GM18508 (cell line): ENCODE data around the gene WNK2.

Experiments used
- ATAC-seq: cut with Tn5 transposase; IDR thresholded peaks from one replicate; pipeline ENCODE4 v1.9.1; 2021; ENCODE audit warnings: moderate number of reproducible peaks; ENCODE audit not compliant: insufficient read depth, unreplicated experiment

Gene WNK2

DNA sequence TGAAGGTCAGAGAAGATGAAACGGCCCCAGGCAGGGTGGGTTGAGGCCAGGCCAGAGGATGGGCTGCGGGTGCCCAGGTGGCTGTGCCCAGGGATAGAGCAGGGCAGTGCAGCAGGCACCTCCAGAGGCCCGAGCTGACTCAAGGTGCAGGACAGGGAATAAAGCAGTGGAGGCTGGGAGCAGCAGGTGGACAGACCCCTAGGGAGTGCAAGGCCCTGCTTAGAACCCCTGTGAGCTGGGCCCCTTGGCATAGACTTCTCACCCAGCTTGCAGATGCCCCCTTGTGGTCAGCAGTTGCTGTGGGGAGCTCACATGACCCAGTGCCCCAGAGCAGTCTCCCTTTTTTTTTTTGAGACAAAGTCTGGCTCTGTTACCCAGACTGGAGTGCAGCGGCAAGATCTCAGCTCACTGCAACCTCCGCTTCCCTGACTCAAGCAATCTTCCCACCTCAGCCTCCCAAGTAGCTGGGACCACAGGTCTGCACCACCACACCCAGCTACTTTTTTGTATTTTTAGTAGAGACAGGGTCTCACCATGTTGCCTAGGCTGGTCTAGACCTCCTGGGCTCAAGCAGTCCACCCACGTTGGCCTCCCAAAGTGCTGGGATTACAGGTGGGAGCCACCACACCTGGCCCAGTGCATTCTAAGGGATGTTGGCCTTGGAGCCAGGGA lies 118.8 kb downstream of the WNK2 start:
- no peak for ATAC-seq

DNA sequence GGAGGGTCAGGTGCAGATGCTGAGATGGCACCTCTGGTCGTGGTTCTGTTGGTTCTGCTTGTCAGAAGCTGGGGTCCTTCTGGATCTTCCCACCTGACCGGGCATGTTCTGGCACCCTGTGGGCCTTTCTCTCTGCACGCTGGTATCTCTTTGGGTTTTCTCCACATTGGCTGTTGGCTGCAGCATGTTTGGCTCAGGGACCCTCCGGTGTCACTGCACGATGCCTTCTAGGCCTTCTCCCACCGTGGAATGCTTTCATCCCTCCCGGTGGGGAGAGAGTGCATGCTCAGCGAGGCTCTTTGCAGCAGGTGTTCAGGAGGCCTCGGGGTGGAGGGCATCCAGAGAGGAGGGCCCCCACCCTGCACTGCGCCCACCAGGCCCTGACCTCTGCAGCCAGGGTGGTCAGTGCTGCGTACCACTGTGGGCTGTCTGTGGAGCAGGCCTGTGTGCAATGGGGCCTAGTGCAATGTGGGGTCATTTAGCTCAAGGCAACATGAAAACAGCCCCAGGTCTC lies 119.4 kb downstream of the WNK2 start:
- ATAC-seq, result no peak

DNA sequence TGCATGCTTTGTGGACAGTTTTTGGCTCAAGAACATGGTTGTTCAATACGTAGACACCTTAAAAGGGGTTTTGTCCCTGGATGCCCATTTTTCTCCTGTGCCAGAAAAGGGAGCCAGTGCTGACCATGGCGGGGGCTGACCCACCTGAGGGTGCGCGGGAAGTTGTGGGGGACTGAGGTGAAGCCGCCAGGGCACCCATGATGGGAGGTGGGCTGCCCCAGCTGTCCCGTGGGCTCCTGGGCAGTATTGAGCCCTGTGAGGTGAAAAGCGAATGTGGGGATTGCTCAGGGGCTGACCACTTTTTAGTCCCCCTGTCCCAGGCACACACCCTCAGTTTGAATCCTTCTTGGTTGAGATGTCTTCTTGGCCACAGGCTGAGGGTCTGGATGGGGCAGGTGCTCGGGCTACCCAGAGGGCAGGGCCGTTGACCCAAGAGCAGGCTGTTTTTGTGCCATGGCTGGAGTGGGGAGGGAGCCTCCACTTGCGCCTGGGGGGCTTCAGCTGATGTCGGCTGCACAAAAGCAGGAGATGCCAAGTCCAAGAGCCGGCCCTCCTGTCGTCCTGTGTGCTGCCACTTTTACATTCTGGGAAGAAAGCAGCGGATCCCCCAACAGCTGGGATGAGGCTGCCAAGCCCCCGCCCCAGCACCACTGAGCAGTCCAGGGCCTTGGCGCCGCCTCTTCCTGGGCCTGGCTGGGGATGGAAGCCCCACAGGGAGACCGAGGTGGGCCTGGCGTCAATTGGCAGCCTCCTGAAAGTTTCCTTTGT lies 120.1 kb downstream of the WNK2 start:
- no peak for ATAC-seq

DNA sequence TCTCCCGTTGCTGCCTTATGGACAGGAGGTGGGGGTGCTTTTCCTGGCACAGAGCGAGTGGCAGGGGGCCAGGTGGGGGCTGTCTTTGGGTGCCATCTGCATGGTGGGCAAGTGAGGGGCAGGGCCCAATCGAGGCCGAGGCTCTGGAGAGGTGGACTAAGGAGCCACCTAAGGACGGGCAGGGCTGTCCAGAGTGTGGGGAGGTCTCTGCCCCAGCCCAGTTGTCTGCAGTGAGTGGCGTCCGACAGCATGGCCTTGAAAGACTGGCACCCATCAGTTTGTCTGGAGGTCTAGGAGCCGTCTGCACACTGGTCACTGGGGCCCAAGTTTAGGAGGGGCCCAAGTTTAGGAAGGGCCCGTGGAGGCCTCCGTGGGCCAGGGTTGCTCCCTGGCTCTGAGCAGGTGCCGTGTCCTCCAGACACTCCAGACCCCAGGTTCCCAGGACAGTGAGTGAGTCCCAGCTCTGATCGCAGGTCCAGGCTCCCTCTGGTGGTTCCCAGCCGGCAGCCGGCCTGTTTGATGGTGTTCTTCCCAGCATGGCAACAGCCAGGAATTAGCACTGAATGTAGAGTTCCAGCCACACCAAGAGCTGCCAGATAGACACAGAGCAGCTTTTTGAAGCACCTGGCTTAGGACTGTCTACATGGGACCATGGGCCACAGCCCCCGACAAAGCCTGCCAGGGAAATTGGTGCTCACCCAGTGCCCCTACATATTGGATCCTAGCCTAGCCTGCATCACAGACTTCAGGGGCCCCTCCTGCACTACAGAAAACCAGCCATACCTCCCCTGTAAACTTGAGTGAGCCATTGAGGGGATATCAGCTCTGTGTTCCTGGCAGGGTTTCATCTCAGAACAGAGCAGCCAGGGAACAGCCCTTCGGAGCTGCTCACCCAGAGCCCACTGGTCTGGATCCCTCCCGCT lies 120.9 kb downstream of the WNK2 start:
- no peak for ATAC-seq

DNA sequence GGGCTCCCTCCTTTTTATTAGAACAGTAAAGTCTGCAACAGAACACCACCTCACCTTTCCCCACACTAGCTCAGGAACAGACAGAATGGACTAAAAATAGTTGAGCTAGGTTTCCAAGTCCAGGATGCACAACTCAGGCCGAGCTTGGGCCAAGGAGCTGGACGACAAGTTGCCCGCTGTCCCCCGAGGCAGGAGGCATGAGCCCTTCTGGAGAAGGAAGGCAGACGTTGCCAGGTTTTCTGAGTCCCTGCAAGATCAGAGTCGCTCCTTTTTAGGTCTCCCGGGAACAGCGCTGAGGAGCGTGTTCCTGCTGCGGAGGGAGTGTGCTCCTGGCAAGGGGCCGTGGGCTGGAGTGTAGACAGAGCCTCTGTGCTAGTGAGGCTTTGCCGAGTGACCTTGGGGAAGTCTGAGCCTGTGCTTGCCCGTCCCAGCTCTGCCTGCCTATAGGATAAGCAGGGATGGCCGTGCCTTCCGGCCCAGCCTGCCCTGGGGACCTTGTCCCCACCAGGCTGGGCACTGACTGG lies 121.6 kb downstream of the WNK2 start:
- ATAC-seq, result no peak

DNA sequence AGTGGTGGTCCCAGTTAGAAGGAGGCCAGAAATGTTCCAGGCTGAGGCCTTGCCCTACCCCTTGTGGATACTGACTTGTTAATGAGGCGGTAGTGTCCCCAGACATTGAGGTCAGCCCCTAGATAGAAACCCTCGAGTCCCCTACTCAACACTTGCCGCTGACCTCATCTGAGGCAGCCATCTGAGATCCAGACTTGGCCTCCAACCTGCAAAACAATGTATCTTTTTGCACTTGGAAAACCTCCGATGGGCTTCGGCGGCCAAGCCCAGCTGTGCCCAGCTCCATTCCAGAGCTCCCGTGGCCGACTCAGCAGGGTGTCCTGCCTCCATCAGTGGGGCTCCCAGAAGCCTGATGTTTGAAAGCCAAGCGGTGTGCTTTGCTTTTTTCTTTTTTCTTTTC lies 122.1 kb downstream of the WNK2 start:
- ATAC-seq, result no peak

DNA sequence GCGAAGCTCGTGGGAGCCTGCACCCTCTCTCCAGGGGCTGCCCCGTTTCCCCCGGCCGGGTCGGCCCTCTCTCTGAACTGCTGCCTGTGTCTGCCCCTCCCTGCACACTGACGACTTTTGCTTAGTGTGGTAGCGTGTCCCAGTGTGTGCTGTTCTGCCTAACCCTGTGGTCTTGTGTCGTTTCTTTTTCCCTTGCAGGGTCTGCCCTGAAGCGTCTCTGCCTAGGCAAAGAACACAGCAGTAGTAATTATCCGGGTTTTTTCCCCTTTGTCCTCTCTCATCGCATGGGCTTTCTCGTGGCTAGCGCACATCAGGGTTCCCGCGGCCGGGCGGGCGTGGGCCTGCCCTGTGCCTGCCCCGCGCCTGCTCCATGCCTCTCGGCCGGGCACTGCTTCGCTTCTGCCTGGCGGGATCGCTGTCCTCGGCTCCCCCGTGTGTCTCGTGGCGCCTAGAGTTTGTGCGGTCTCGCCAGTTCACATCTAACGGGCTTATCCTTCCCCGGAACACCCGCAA lies 122.7 kb downstream of the WNK2 start:
- no peak for ATAC-seq

DNA sequence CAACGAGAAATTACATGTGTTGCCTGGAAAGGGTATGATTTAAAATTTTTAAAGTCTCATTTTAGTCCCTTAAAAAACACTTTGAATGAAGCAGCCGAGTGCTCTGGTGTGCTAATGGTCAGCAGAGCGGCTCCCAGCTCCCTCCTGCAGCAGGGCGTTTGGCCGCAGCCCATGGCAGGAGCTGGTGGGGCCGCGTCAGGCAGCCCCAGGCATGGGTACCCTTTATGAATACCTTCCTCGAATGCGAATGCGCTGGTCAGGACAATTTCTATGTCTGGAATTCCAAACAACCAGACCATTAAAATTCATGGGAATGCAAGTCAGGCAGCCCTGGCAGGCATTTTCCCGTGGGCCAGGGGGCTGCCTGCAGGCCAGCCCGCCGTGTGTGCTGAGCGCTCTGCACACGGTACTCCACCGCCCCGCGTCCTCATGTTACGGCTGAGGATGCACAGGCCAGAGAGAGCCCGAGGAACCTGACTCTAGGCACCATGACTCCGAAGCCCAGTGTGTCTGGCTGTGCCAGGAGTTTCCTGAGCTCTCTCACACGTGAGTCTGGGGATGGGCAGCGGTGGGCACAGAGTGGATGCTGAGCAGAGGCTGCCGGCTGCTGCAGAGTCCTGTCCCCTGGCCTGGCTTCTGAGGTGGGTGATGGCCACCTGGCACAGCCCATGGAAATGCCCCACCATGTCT lies 123.7 kb downstream of the WNK2 start:
- no peak for ATAC-seq

DNA sequence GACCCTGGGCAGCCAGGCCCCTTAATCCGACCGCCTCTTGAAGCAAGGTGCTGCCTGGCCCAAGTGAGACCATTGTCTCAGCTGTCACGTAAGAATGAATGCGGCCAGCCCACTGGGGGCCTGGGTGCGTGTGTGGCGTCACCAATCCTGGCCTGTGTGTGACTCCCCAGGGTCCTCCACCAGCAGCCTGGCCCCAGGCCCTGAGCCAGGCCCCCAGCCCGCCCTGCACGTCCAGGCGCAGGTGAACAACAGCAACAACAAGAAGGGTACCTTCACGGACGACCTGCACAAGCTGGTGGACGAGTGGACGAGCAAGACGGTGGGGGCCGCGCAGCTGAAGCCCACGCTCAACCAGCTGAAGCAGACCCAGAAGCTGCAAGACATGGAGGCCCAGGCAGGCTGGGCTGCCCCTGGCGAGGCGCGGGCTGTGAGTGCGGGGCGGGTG lies 124.2 kb downstream of the WNK2 start:
- ATAC-seq, result no peak

DNA sequence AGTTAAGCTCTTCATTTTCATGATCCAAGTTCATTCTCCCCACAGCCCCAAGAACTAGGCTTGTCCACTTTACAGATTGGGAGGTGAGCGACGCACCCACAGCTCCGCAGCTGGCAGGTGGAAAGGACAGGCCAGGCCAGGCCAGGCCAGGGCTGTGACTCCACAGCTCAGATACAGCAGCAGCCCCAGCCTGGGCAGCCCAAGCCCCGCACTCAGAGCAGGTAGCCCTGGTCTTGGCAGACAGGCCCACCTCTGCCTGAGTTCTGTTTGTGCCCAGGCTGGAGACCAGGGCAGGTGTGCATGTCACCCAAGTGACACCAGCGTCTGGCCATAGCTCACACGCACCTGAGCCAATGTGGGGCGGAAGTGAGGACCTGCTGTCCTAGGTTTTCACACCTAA lies 124.7 kb downstream of the WNK2 start:
- no peak for ATAC-seq

DNA sequence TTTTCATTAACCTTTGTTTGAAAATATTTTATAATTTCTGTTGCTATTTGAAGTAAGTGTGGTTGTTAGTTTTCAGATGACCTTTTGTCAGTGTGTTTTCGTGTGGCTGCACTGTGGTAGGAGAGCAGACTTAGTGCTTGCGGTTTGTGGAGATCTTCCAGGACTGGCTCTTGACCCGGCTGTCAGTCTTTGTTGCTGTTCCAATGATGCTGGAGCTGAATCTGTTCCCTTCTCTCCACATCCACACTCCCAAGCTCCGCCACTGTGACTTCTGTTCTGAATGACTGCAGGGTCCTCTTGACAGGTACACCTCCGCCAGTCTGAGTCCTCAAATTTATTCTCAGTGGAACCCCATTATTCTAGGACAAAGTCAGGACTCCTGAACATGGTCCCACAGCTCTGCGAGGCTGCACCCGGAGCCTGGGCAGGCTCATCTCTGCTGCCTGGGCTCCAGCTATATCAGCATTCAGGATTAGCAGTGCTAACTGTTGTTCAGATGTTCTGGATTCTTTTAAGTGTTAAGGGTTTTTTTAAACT lies 126.0 kb downstream of the WNK2 start:
- no peak for ATAC-seq

DNA sequence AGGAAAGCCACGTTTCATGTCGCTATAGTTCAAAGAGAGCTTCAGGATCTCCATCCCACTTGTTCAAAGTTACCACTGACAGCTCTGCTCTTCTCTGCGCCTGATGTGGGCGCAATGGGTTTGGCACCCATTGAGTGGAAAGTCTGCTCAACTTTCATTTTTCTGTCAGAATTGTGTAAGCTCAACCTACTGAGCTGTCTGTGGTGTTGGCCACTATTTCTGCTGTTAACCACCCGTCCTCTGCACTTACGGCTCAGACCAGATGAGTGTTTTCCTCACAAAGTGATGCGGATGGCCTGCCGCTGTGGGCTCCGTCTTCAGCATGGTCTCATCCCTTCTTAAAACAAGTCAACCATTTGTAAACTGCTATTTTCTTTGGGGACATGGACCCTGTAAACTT lies 131.2 kb downstream of the WNK2 start:
- no peak for ATAC-seq

DNA sequence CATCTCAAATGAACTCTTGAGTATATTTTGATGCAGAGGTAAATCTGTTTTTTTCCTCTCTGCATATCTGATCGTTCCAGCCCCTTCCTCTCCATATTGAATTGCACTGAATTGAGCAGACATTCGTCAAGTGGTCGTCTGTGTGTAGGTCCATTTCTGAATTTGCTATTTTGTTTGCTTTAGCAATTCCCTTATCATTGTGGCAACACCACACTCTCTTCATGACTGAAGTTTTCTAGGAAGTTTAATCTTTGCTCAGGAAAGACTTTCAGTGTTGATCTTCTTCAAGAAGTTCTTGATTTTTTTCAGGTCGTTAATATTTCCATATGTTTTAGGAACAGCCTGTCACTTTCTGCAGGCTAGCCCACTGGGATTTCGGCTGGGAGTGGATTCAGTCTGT lies 132.0 kb downstream of the WNK2 start:
- no peak for ATAC-seq

DNA sequence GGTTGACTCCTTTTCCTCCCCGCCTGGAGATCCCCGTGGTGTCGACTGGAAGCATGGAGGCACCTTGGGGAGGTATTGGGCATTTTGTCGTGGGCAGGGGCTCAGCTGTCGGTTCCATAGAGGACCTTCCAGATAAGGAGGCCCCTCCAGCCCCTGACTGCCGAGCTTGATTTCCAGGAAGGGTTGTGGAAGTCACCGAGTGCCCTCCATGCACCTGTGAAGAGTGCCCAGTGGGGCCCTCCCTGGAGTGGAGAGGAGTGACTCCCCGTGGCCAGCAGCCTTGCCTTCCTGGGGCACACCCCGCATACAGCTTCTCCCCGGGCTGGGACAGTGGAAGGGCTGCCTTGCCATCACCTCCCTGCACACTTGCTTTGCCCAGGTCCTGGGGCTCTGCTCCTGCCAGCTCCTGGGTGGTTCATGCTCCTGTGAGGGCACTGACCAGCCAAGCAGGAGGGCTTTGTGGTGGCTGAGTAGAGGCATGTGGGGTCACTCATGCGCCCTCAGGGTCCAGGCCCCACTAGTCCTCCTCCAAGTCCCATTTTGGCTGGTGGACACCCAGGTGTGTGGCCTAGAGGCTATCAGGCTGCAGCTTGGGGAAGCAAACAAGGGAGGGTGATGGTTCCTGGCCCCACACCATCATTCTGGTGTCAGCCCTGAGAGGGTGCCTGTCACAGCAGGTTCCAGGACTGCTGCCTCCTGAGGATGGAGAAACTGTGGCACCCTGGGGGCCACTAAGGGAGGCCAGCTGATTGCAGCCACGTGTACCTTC lies 133.0 kb downstream of the WNK2 start:
- ATAC-seq, result no peak

DNA sequence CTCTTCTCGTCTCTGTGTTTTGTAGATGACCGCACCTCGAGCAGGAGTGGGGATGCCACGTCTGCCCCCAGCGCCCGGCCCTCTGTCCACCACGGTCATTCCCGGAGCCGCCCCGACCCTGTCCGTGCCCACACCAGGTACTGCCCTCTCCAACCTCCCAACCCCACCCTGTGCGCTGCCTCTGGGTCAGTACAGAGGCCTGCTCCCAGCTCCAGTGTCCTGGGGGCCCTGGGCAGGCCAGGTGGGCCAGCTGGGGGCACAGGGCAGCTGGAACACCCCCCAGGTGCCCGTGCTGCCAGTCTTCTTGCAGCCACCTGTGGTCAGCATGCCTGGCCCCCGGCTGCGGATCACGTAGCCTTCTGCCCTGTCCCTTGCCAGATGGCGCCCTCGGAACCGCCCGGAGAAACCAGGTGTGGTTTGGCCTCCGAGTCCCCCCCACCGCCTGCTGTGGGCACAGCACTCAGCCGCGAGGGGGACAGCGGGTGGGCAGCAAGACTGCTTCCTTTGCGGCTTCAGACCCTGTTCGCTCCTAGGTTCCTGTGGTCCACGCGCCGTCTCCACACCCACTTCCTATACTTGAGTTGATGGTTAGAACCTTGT lies 133.7 kb downstream of the WNK2 start:
- no peak for ATAC-seq

DNA sequence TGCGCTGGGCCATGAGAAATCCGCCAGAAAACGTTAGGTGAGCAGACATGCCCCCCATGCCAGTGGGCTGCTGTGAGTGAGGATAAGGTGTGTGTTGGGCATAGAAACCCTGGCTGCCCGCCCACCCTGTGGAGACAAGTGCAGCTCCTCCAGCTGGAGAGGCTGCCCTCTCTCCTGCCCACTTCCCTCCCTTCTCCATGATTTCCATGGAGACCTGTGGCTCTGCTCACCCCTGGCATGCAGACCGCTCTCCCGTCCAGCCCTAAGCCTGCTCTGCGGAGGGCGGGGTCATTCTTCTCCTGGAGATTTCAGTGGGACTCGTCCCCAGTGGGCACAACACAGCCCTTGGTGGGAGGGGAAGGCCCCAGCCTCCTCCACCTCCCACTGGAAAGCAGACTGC lies 134.5 kb downstream of the WNK2 start:
- no peak for ATAC-seq

DNA sequence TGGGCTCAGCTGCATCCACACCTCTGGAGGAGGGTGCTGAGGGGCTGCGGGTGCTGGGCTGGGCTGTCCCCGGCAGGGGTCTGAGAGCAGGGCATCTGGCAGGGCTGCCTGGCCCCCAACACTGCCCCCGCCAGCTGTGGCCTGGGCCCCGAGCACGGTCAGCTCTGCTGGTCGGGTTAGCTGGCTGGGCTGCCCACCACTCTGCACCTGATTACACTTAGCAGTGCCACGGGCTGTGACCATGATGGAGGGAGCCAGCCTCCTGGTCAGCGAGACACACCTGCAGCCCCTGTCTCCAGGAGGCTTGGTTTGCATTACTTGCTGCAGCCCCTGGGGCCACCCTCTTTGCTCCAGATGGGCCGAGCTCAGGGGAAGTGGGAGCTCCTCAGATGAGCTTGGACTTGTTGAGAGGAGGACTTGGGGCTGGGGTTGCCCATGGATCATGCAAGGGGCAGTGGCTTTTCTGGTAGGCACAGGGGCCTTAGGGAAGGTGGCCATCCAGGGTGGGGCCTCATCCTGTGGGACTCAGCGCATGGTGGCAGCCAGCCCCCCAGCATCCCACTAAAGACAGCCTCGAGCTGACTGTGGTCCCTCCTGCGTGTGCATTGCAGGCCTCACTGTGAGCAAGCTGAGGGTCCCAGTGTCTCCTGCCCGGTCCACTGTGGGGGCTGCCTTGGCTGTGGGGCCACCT lies 135.5 kb downstream of the WNK2 start:
- ATAC-seq, result no peak

DNA sequence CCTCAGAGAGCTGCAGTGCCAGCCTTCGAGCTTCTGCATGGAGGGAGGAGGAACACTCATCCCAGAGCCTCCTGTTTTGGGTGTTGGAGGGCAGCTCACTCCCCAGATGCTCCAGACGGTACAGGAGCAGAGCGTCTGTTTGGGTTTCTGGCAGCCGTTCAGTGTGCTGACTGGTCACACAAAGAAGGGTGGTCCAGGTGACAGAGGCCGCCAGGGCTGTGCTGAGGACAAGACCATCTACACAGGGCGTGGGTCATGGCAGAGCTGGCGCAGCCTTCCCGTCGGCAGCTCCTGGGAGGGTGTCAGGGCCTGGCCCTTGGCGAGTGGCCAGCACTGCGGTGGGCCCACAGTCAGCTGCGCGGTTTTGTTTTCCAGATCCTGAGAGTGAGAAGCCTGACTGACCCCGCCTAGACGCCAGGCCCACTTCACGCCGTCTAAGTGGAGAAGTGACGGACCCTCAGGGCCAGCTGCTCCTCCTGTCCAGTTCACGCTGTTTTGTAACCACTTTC lies 136.1 kb downstream of the WNK2 start:
- no peak for ATAC-seq
